K562 (cell line): ENCODE measurements around the gene HPRT1. TPM values are rescaled to one million over a fixed set of nuclear protein-coding genes. Genes with fewer than 3 reads are reported as not detected.

Experiments
- ATAC-seq: fragments of 200-7000 bp; cut with Tn5 transposase; 3 replicates; pipeline ENCODE4 v1.9.1; 2020; ENCODE audit warnings: moderate library complexity
- BruUV-seq: library from RNA; stranded (reverse); fragments of 400-500 nt; replicated peaks from 2 replicates; lab custom pipeline; 2021; lab: Mats Ljungman, UMichigan
- CTCF ChIA-PET: fragments of 300-600 bp; formaldehyde crosslinking; extraction: SDS; loops from one replicate; lab custom pipeline; 2021; ENCODE audit warnings: low intra/inter-chr PET ratio; lab: Yijun Ruan, JAX
- POLR2A ChIA-PET: fragments of 300-600, 350-650 bp; sonication (Branson Sonifier 250); formaldehyde crosslinking; extraction: SDS; loops from one replicate; lab custom pipeline; 2021; ENCODE audit warnings: antibody characterized with exemption, inconsistent platforms; lab: Yijun Ruan, JAX
- DNase-seq, 4 experiments: peaks; one replicate each; pipeline versions ENCODE4 v3.0.0 to v3.0.0-alpha.2; 2011 to 2018; ENCODE audit warnings: low spot score in 3 of 4, mixed read lengths in 3 of 4; ENCODE audit errors: extremely low read depth in 1 of 4
- FAIRE-seq: peaks from 2 replicates; lab custom pipeline; 2011; peaks lifted over from hg19 to GRCh38; lab: Jason Lieb, UNC
- H2AFZ ChIP-seq: 2 replicates; pipeline ENCODE4 v1.6.0; 2011; ENCODE audit warnings: low read depth, low read length, control low read depth, inconsistent platforms
- H3K27ac ChIP-seq: fragments of 200-600 bp; 3 replicates; pipeline ENCODE4 v1.8.0; 2011; ENCODE audit warnings: low read depth, mild to moderate bottlenecking, control low read depth, inconsistent platforms, low read length, moderate library complexity, mixed read lengths; ENCODE audit errors: extremely low read depth
- H3K27me3 ChIP-seq, 2 experiments: fragments of 300-600 bp in 1 of 2; 2 replicates in 1 of 2; 3 replicates in 1 of 2; pipeline versions ENCODE4 v1.6.0 to v1.8.0; 2011; ENCODE audit warnings: inconsistent platforms in 2 of 2, low read length in 2 of 2, mild to moderate bottlenecking in 1 of 2, mixed read lengths in 1 of 2, moderate library complexity in 1 of 2; ENCODE audit not compliant: control insufficient read depth in 2 of 2, insufficient read depth in 2 of 2
- H3K36me3 ChIP-seq: fragments of 300-600 bp; 3 replicates; pipeline ENCODE4 v1.8.0; 2011; ENCODE audit warnings: mild to moderate bottlenecking, low read length, inconsistent platforms; ENCODE audit not compliant: control insufficient read depth, insufficient read depth
- H3K4me1 ChIP-seq, 2 experiments: fragments of 200-600 bp in 1 of 2; replicated peaks in 1 of 2; 2 replicates in 1 of 2; 3 replicates in 1 of 2; pipeline versions ENCODE4 v1.5.1 to v1.8.0; 2011; ENCODE audit warnings: inconsistent platforms in 2 of 2, low read length in 2 of 2, mild to moderate bottlenecking in 1 of 2, mixed read lengths in 1 of 2, moderate library complexity in 1 of 2; ENCODE audit not compliant: control insufficient read depth in 2 of 2, insufficient read depth in 2 of 2
- H3K4me2 ChIP-seq: 2 replicates; pipeline ENCODE4 v1.6.1; 2011; ENCODE audit warnings: low read length, control low read depth, inconsistent platforms, mixed read lengths; ENCODE audit not compliant: insufficient read depth
- H3K4me3 ChIP-seq: fragments of 200-600 bp; sonication (generic), shearing (Covaris generic); 2 replicates; pipeline ENCODE4 v1.5.1; 2016; ENCODE audit warnings: control low read depth, inconsistent platforms
- H3K79me2 ChIP-seq: fragments of 200-600 bp; 3 replicates; pipeline ENCODE4 v1.8.0; 2011; ENCODE audit warnings: low read length, inconsistent platforms; ENCODE audit not compliant: control insufficient read depth, insufficient read depth
- H3K9ac ChIP-seq, 2 experiments: 2 replicates each; pipeline versions ENCODE4 v1.6.0 to v1.6.1; 2011; ENCODE audit warnings: low read depth in 2 of 2, low read length in 2 of 2, control low read depth in 1 of 2, inconsistent platforms in 1 of 2, mild to moderate bottlenecking in 1 of 2, mixed read lengths in 1 of 2; ENCODE audit not compliant: insufficient read depth in 1 of 2
- H3K9me1 ChIP-seq: one replicate; pipeline ENCODE4 v1.6.0; 2011; ENCODE audit warnings: inconsistent platforms, mild to moderate bottlenecking, low read length, moderate library complexity; ENCODE audit not compliant: control insufficient read depth, insufficient read depth
- H3K9me3 ChIP-seq: replicated peaks from 2 replicates; pipeline ENCODE4 v1.5.1; 2011; ENCODE audit warnings: low read depth, low read length, inconsistent platforms; ENCODE audit not compliant: control insufficient read depth, insufficient read depth
- H4K20me1 ChIP-seq: replicated peaks from 2 replicates; pipeline ENCODE4 v1.6.1; 2011; ENCODE audit warnings: low read length, inconsistent platforms, mixed read lengths; ENCODE audit not compliant: control insufficient read depth, insufficient read depth
- BRF1 ChIP-seq: IDR thresholded peaks from 3 replicates; pipeline ENCODE4 v1.6.1; 2011; ENCODE audit warnings: borderline replicate concordance, mild to moderate bottlenecking; ENCODE audit not compliant: insufficient read length; ENCODE audit errors: extremely low read depth
- CEBPB ChIP-seq: fragments of 450-650 bp; IDR thresholded peaks from 2 replicates; pipeline ENCODE4 v1.6.1; 2016; ENCODE audit warnings: missing genetic modification characterization, missing compliant biosample characterization
- RCOR1 ChIP-seq, 2 experiments: IDR thresholded peaks; 2 replicates each; pipeline ENCODE4 v1.6.1; 2012; ENCODE audit warnings: low read depth in 2 of 2, low read length in 2 of 2, borderline replicate concordance in 1 of 2, improper control_type of control experiment in 1 of 2
- in situ Hi-C: fragments of 300-500 bp; cut with MboI; formaldehyde crosslinking; loops from 4 replicates; pipeline ENCODE4 v1.15.0; 2018; ENCODE audit warnings: inconsistent platforms, mixed read lengths
- intact Hi-C: fragments of 100-400 bp; cut with micrococcal nuclease; formaldehyde crosslinking; loops from 2 replicates; pipeline ENCODE4 v1.14.2; 2022
- polyA plus RNA-seq, 8 experiments: library from polyadenylated mRNA; depleted of rRNA in 4 of 8; stranded (reverse) in 5 of 8; unstranded in 3 of 8; fragments of >200 nt; fragmentation: Nextera tagmentation in 2 of 8; fragmentation: Illumina TruSeq in 1 of 8; extraction: Ambion mirVana in 2 of 8; extraction: Trizol in 1 of 8; gene quantifications; 2 replicates each; pipeline versions ENCODE4 v1.2.1 to v1.2.3, GENCODE V29; 2011 to 2014; ENCODE audit warnings: inconsistent platforms in 1 of 8, missing spikeins in 1 of 8
- total RNA-seq, 7 experiments: library from RNA; depleted of rRNA in 6 of 7; stranded (reverse); fragments of >200 nt in 6 of 7; fragmentation: Illumina TruSeq in 2 of 7; extraction: Trizol in 2 of 7; gene quantifications; 2 replicates each; pipeline versions ENCODE4 v1.2.1 to v1.2.3, GENCODE V29; 2011 to 2021; ENCODE audit warnings: low replicate concordance in 1 of 7
- TF ChIP-seq, protein P1 (sequence below): sonication (generic); formaldehyde crosslinking; IDR thresholded peaks from 2 replicates; pipeline ENCODE4 v1.8.1; 2023; ENCODE audit warnings: mild to moderate bottlenecking, missing genetic modification reagents

Gene HPRT1
- total and polyA plus RNA-seq, 9 of the 15 experiments (the other 6 are each of a cell fraction or from before 2014, with no cell fraction given): 24.4 to 158 (median 104) TPM

DNA sequence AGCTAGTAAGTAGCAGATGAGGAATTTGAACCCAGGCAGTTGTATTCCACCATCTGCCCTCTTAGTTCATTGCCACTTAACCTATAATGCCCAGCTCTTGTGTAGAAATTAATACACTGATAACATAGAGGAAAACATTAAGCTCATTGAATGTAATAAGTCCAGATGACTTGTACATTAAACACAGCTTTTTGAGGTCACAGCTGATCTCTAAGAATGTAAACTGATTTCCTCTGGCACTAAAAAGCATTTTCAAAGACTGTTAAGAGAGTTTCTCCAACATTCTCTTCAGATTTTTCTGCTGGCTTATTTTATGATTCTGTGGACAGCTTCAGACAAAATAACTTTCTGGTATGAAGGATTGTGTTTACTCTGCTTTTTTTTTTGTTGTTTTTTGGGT is 42.7 kb downstream of the HPRT1 start:
- ChIA-PET POLR2A (no interaction called here), CTCF (interaction anchor here (0.6 kb wide), 1 partner anchor 486 kb away, joined by 3 read pairs; no protein-coding TSS in a partner anchor)
- intact Hi-C loops: no loop called here
- Histone ChIP-seq H3K27me3 (no peaks in the 10 kb centered on the region), H3K36me3 (peaks cover 27% of the 10 kb centered on the region; the same call in 2 of the 3 replicates), H3K4me2 (no peak overlapping the region), H2AFZ (no peak overlapping the region), H3K9me3 (no peaks in the 10 kb centered on the region; the same call in 1 of the 2 replicates), H3K4me3 (no peak overlapping the region), H3K27ac (no peak overlapping the region), H4K20me1 (no peaks in the 10 kb centered on the region), H3K79me2 (no peaks in the 10 kb centered on the region), H3K4me1 (no peaks in the 10 kb centered on the region; a peak in 1 of 5 replicates), H3K9ac (no peak overlapping the region), H3K9me1 (no peaks in the 10 kb centered on the region)
- FAIRE-seq (no peak), ATAC-seq (no peak), DNase-seq (no peak)
- BruUV-seq: no TSS peak
- in situ Hi-C loops: no loop called here
- TF ChIP-seq, protein P1, sequence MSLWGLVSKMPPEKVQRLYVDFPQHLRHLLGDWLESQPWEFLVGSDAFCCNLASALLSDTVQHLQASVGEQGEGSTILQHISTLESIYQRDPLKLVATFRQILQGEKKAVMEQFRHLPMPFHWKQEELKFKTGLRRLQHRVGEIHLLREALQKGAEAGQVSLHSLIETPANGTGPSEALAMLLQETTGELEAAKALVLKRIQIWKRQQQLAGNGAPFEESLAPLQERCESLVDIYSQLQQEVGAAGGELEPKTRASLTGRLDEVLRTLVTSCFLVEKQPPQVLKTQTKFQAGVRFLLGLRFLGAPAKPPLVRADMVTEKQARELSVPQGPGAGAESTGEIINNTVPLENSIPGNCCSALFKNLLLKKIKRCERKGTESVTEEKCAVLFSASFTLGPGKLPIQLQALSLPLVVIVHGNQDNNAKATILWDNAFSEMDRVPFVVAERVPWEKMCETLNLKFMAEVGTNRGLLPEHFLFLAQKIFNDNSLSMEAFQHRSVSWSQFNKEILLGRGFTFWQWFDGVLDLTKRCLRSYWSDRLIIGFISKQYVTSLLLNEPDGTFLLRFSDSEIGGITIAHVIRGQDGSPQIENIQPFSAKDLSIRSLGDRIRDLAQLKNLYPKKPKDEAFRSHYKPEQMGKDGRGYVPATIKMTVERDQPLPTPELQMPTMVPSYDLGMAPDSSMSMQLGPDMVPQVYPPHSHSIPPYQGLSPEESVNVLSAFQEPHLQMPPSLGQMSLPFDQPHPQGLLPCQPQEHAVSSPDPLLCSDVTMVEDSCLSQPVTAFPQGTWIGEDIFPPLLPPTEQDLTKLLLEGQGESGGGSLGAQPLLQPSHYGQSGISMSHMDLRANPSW: no peak
- TF ChIP-seq CEBPB (tag): no peak
- TF ChIP-seq BRF1: no peak
- no peak for TF ChIP-seq RCOR1 (IDR thresholded peaks at IDR 0.05; ENCODE audit: borderline replicate concordance in 1 of 2, low read depth in 2 of 2, low read length in 2 of 2)
